NOMO-1 treated with DMSO at 0.1 percent for 48 hours (cell line): ENCODE results near the gene BRSK2.
"Not testable (repeated sequence)": the region's sequence is repeated elsewhere in the genome, so short reads cannot be mapped to it uniquely, and the experiment has no call there.

Source experiments
- DNase-seq: peaks from one replicate; lab custom pipeline; 2025; ENCODE audit not compliant: unreplicated experiment; lab: John Stamatoyannopoulos, UW

Gene BRSK2

GRCh38 chr11:1354125-1354938 lies 35.4 kb upstream of the BRSK2 start:
- no peak for DNase-seq

GRCh38 chr11:1356007-1356435 lies 33.7 kb upstream of the BRSK2 start:
- DNase-seq: no peak

GRCh38 chr11:1356478-1356960 lies 33.2 kb upstream of the BRSK2 start:
- no peak for DNase-seq

- DNase-seq: no peak
Observed at GRCh38 chr11:1358286-1358685, 31.4 kb upstream of the BRSK2 start.

- DNase-seq: not testable (repeated sequence)
Observed at GRCh38 chr11:1358931-1359330, 30.8 kb upstream of the BRSK2 start.

- DNase-seq: no peak
Observed at GRCh38 chr11:1359556-1359955, 30.2 kb upstream of the BRSK2 start.

- DNase-seq: no peak
Observed at GRCh38 chr11:1360181-1360834, 29.4 kb upstream of the BRSK2 start.

- DNase-seq: no peak
Observed at GRCh38 chr11:1360835-1361357, 28.8 kb upstream of the BRSK2 start.

- DNase-seq: no peak
Observed at GRCh38 chr11:1361882-1362281, 27.9 kb upstream of the BRSK2 start.

- no peak for DNase-seq
Observed at GRCh38 chr11:1367721-1368120, 22.0 kb upstream of the BRSK2 start.

- DNase-seq: no peak
Observed at GRCh38 chr11:1368216-1368615, 21.5 kb upstream of the BRSK2 start.

- no peak for DNase-seq
Observed at GRCh38 chr11:1368966-1369365, 20.8 kb upstream of the BRSK2 start.

- DNase-seq: no peak
Observed at GRCh38 chr11:1369371-1370005, 20.2 kb upstream of the BRSK2 start.

GRCh38 chr11:1370186-1371025 lies 19.3 kb upstream of the BRSK2 start:
- no peak for DNase-seq

- DNase-seq: no peak
Observed at GRCh38 chr11:1371026-1371325, 18.8 kb upstream of the BRSK2 start.

- DNase-seq: no peak
Observed at GRCh38 chr11:1371377-1371776, 18.4 kb upstream of the BRSK2 start.

GRCh38 chr11:1371836-1372465 lies 17.8 kb upstream of the BRSK2 start:
- no peak for DNase-seq

GRCh38 chr11:1372660-1373059 lies 17.1 kb upstream of the BRSK2 start:
- no peak for DNase-seq

- no peak for DNase-seq
Observed at GRCh38 chr11:1373536-1374214, 16.1 kb upstream of the BRSK2 start.
